GM19438 (cell line): Measurements from ENCODE around the gene GRID1.

Experiments
- ATAC-seq: cut with Tn5 transposase; IDR thresholded peaks from one replicate; pipeline ENCODE4 v1.9.1; 2021; ENCODE audit warnings: low read depth; ENCODE audit not compliant: unreplicated experiment

GRID1 gene

DNA sequence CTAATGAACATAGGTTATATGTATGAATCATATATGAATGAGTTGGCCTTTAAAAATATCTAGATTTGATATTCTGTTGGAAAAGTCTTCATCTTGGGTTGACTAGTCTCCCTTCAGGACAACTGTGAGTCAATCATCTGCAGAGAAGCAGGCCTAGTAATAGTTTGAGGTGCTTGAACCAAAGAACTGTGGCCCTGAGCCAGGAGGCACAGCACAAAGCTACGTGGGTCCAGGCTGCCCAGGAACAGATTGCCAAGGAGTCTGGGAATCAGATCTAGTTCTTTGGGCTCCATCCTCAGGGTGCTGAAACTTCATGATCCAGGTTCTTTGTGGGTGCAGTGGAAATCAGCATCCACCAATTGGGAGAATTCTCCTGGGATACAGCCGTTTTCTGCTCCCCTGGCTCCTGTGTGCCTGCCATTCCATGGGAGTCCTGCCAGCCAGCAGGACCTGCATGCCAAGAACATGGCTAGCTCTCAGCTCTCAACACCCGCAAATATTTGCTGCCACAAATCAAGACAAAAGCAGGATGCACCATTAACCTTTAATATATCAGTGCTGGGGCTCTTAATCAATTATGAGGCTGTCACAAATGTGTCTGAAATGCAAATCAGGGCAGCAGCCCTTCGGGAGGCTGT lies 709.0 kb downstream of the GRID1 start:
- no peak for ATAC-seq

DNA sequence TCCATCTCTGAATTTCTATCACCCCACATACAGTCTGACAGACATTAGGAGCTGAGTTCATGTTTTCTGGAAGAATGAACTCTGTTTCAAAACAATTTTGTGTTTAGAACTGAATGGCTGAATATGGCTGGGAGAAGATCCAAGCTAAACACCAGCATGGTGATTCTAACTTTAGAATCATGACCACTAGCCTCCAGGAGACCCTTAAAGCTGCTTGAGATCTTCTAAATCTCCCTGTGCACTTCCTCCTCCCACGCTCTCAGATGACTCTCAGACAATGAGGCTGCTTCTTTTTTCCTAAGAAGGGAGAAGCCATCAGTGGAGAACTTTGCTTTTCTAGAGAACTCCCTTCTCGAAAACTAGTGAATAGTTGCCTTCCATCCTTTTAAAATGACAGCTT lies 711.2 kb downstream of the GRID1 start:
- no peak for ATAC-seq

DNA sequence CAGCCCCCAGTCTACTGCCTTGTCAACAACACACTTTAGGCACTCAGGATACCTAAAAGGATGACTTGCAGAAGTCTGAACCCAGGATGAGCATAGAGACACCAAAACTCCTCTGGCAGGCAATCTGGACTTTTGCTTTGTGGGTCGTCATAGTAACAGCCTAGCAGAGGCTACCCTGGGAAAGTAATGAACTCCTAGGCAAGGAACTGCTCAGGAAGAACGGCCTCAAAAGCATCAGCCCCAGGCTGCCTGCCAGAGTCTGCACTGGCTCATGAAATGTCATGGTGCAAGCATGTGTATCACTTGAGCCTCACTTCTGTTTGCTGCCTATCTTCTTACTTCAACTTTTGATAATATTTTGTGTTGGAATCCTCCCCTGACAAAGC lies 715.1 kb downstream of the GRID1 start:
- ATAC-seq = no peak

DNA sequence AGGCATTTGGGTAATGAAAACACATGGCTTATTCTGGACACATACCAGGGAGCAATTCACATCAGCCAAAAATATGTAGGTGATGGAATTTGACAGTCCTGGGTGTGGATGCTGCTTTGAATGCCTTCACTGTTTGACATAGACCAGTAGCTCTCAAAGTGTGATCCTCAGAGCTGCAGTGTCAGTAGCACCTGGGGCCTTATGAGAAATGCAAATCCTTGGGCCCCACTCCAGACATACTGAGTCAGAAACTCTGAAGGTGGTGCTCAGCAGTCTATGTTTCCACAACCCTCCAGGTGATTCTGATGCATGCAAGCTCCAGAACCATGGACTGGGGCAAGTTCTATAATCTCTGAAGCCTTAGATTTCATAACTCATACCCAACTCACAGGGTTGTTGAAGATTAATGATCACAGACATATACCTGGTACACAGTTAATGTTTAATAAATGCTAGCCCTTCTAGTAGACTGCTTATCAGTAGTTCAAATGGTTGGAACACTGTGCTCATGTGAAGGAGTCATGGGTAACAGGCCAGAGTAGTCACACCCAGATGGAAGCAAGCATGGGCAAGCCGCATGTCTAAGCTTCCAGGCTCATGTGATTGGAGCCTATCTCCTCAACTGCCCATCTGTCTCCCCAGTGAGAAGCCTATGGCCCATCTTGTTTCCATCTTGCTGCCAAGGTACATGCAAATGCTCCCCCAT lies 715.7 kb downstream of the GRID1 start:
- no peak for ATAC-seq

DNA sequence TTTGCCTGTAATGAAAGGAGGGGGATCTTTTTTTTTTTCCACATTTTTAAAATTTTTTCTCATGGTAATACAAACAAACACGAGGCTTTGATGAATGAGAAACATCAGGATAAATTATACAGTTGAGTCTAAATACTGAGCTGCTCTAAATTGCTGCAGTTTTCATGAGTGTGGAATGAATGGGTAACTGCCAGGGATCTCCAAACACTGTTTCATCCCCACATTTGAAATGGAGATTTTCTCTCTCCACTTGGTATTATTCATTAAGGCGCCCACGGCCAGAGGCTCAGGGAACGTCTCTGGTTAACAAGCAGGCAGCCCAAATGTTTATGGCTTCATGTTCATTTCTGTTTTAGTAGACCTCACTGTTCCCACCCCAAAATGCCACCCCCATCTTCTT lies 717.1 kb downstream of the GRID1 start:
- no peak for ATAC-seq

DNA sequence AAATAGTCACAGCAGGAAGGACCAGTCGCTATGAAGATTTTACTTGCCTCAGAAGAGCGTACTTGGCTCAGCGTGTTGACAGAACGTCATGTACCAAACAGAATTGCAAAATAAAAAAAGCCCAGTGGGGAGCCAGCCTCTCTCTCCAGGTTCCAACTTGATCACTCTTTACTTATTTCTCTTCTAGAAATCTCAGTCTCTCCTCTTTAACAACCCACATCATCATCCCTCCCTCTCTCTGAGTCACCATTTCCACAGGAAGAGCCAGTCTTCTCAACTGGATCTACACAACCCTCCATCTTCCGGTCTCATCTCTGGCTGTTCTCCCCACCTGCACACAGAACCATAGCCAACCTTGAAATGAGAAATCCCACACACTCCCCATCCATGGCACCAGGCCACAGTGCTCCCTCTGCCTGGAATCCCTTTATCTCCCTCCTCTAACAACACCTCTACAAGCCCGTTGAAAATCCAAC lies 718.3 kb downstream of the GRID1 start:
- ATAC-seq = no peak

- ATAC-seq = no peak
These were observed 718.9 kb downstream of the GRID1 start for GRCh38 chr10:85647741-85648140.

DNA sequence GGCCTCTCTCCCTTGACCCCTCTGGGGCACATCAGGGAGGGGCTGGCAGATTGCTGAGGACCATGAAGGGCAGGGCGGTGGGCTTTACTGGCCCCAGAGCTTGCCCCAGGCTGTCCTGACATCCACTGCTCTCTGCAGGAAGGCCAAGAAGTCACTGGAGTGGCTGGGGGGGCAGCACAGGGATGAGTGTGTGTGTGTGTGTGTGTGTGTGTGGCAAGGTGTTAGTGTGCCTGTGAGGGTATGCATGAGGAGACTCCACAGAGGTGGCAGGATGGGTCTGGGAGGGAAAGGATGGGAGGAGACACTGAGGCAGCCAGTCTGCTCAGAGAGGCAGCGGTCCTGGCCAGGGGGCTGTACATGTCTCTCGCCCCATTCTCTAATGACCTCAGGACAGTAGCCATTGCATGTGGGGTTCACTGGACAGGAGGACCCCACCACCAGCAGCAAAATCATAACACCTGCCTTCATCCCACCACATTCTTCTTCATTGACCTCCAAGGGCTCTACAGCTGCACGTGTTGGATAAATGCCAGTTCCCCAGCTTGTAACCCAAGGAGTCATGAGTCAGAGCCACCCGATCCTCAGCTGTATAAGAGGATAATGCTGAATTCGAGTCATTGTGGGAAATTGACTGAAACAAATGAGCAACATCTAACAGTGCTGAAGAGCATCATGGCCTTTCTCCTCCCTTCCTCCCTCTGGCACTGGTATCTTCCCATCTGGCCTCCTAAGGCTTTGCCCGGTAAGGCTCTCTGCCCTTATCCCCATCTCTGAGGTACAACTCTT lies 720.5 kb downstream of the GRID1 start:
- ATAC-seq = no peak

DNA sequence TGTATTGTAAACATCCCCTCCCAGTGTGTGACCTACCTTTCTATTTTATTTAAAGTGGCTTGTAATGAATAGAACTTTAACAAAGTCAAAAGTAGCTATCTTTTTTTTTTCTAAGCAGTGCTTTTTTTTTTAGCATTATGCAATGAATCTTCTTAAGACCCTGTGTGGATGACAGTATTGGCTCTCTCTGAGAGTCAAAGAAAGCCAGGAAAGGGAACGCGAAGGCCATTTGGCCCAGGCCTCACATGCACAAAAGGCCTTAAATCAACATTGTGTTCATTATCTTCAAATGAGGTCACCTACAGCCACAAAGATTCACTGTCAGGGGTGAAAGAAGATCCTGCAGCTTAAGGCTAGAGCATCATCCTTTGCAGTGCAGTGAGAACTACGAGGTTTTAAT lies 721.5 kb downstream of the GRID1 start:
- no peak for ATAC-seq

DNA sequence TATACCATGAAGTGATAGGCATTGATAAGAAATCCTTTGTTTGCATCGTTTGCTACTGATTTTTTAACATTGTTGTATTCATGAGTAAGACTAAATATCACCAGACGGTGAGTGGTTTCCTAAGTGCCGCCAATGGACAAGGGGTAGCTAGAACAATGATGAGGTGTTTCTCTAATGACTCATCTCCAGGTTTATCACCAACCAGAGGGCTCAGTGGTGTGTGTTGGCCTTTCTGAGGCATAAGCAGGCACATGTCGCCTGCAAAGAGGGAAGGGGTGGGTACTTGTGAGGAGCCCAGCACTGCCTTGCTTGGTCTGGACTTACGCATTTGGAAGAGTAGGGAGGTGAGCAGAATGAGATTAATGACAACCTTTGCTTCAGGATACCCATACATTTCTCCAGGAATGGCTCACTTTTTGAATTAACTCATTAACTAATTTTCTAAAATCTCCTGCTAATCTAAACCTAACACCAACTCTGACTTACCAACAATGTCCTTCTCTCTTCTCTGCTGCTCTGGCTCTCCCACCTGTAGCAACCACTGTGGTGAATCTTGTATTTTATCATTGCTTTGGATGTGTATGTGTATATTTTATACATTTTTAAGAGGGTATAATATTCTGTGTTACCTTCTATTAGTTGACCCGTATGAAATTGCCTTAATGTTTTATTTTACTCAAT lies 722.6 kb downstream of the GRID1 start:
- no peak for ATAC-seq

DNA sequence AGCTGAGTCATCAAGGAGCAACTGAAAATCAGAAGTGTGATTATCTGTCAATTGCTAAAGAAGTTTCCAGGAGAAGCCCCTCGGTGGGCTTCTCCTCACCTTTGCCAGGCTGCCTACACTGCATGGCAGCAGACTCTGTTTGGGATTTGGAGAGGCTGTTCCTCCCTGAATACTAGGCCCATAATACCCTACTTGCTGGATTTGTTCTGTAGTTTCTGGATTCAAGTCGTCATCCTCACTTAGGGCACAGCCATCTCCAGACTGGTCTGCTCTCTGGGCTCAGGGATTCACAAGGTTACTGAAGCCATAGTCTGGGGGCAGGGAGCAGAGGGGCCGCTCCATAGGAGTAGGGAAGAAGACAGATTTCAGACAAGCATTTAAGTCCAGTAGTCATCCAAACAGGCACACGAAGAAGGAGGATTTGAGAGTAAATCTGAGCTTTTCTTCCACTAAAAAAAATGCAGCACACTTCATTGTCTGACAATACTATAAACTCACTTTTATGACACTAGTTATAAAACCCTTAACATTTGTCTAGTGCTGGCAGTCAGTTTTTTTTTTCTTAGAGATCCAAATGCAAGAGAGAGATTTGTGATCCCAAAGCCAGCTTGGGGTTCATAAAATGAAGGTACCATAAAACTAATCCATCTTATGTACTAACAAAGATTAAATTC lies 723.3 kb downstream of the GRID1 start:
- ATAC-seq = no peak

DNA sequence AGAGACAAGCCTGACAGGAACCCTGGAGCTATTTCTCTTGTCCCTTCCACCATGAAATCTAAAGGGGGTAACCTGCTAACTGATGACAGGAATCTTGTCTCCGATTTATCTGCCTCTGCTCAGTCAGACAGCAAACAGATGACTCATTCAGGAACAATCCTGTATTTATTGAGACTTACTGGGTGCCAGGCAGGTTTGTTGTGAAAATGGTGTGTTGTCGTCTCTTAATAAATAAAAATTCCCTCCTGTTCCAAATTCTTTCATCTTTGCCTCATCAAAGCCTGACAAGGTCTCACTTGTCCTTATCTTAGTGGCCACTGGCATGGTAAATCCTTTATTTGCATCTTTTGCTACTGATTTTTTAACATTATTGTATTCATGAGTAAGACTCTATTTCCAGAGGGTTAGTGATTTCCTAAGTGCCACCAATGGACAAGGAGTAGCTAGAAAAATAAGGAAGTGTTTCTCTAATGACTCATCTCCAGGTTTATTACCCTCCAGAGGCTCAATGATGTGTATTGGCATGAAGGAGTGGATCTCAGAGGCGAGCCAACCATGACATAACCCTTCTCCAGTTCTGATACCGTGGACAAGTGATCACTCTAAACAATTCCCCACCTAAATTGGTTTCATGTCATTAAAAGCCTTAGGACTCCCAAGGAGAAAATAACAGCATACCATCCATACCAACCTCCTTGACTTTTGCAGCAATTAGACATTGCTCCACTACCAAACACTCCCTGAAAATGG lies 724.0 kb downstream of the GRID1 start:
- no peak for ATAC-seq

- no peak for ATAC-seq
These were observed 724.5 kb downstream of the GRID1 start for GRCh38 chr10:85642082-85642420.

- no peak for ATAC-seq
These were observed 725.1 kb downstream of the GRID1 start for GRCh38 chr10:85641479-85642009.

GRCh38 chr10:85638797-85639196 lies 727.8 kb downstream of the GRID1 start:
- no peak for ATAC-seq

GRCh38 chr10:85635650-85636049 lies 730.9 kb downstream of the GRID1 start:
- no peak for ATAC-seq

DNA sequence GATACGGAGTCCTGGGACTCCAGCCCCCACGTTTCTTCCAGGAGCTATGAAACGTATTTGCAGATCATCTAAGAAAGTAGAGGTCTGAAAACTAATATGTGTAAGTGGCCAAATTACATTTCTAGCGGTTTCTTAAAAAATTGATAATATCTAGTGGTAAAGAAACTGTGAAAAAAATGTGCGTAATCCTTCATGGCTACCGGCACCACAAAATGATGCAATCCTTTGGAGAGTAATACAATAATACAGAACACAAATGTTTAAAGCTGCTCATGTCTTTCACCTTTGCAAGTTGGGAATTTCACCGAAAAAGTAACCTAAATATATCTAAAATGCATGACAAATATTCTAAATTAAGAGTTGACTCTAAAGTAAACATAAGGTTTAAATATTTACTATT lies 742.1 kb downstream of the GRID1 start:
- no peak for ATAC-seq

- no peak for ATAC-seq
These were observed 742.8 kb downstream of the GRID1 start for GRCh38 chr10:85623758-85624157.

- ATAC-seq = no peak
These were observed 743.3 kb downstream of the GRID1 start for GRCh38 chr10:85623342-85623741.

GRCh38 chr10:85622425-85622824 lies 744.2 kb downstream of the GRID1 start:
- ATAC-seq = no peak
